H9 (cell line): Measurements from ENCODE around the gene NECAP2. TPM values are rescaled to one million over a fixed set of nuclear protein-coding genes. Genes with fewer than 3 reads are reported as not detected.

Source experiments
- DNase-seq: peaks from one replicate; pipeline ENCODE4 v3.0.0-alpha.2; 2017
- H2AFZ ChIP-seq: one replicate; pipeline ENCODE4 v1.6.1; 2013; ENCODE audit warnings: mild to moderate bottlenecking, low read length, control low read depth, moderate library complexity
- H2AK5ac ChIP-seq: 2 replicates; pipeline ENCODE4 v1.6.1; 2013; ENCODE audit warnings: low read length, control low read depth, mixed read lengths; ENCODE audit not compliant: insufficient read length
- H2BK120ac ChIP-seq: one replicate; pipeline ENCODE4 v1.6.1; 2013; ENCODE audit warnings: low read depth, mild to moderate bottlenecking, low read length, control low read depth, inconsistent platforms; ENCODE audit not compliant: poor library complexity, severe bottlenecking
- H2BK12ac ChIP-seq: 2 replicates; pipeline ENCODE4 v1.6.1; 2013; ENCODE audit warnings: low read length, control low read depth, mixed read lengths, low read depth; ENCODE audit not compliant: insufficient read length
- H2BK15ac ChIP-seq: 2 replicates; pipeline ENCODE4 v1.6.1; 2013; ENCODE audit warnings: low read depth, low read length, control low read depth
- H2BK20ac ChIP-seq: one replicate; pipeline ENCODE4 v1.6.1; 2013; ENCODE audit warnings: low read depth, mild to moderate bottlenecking, low read length, control low read depth, inconsistent platforms; ENCODE audit not compliant: poor library complexity, severe bottlenecking
- H2BK5ac ChIP-seq: 2 replicates; pipeline ENCODE4 v1.6.1; 2013; ENCODE audit warnings: low read length, control low read depth, mixed read lengths; ENCODE audit not compliant: insufficient read length
- H3K14ac ChIP-seq: 2 replicates; pipeline ENCODE4 v1.6.1; 2013; ENCODE audit warnings: low read length, control low read depth; ENCODE audit not compliant: insufficient read depth
- H3K18ac ChIP-seq: 2 replicates; pipeline ENCODE4 v1.6.1; 2013; ENCODE audit warnings: low read depth, mild to moderate bottlenecking, mixed read lengths, low read length, control low read depth; ENCODE audit not compliant: insufficient read length
- H3K23ac ChIP-seq: 2 replicates; pipeline ENCODE4 v1.6.1; 2013; ENCODE audit warnings: low read length, control low read depth, mixed read lengths, low read depth; ENCODE audit not compliant: insufficient read length
- H3K23me2 ChIP-seq: 2 replicates; pipeline ENCODE4 v1.6.1; 2013; ENCODE audit warnings: low read depth, mild to moderate bottlenecking, mixed read lengths, low read length, control low read depth; ENCODE audit not compliant: insufficient read length, poor library complexity, severe bottlenecking
- H3K27ac ChIP-seq: 2 replicates; pipeline ENCODE4 v1.5.1; 2013; ENCODE audit warnings: low read length, control low read depth, mixed read lengths, low read depth; ENCODE audit not compliant: insufficient read length
- H3K27me3 ChIP-seq: 2 replicates; pipeline ENCODE4 v1.6.1; 2013; ENCODE audit warnings: low read length, control low read depth, inconsistent platforms; ENCODE audit not compliant: insufficient read depth
- H3K4ac ChIP-seq: 2 replicates; pipeline ENCODE4 v1.6.1; 2013; ENCODE audit warnings: low read depth, mild to moderate bottlenecking, control low read depth, inconsistent platforms, low read length, moderate library complexity
- H3K4me1 ChIP-seq: 2 replicates; pipeline ENCODE4 v1.6.1; 2013; ENCODE audit warnings: low read length, control low read depth, inconsistent platforms; ENCODE audit not compliant: insufficient read depth
- H3K4me2 ChIP-seq: 2 replicates; pipeline ENCODE4 v1.6.1; 2013; ENCODE audit warnings: low read length, control low read depth, mixed read lengths; ENCODE audit not compliant: insufficient read length, insufficient read depth
- H3K56ac ChIP-seq: 2 replicates; pipeline ENCODE4 v1.6.1; 2013; ENCODE audit warnings: low read depth, mild to moderate bottlenecking, mixed read lengths, low read length, control low read depth; ENCODE audit not compliant: insufficient read length
- H3K79me1 ChIP-seq: 2 replicates; pipeline ENCODE4 v1.6.1; 2013; ENCODE audit warnings: low read depth, mild to moderate bottlenecking, moderate library complexity, low read length, control low read depth, inconsistent platforms; ENCODE audit not compliant: insufficient read depth, poor library complexity, severe bottlenecking
- H3K79me2 ChIP-seq: 2 replicates; pipeline ENCODE4 v1.6.1; 2013; ENCODE audit warnings: low read length, control low read depth, inconsistent platforms; ENCODE audit not compliant: insufficient read depth
- H3K9ac ChIP-seq: 2 replicates; pipeline ENCODE4 v1.6.1; 2013; ENCODE audit warnings: low read length, control low read depth, mixed read lengths; ENCODE audit not compliant: insufficient read length; ENCODE audit errors: extremely low read depth
- H3K9me3 ChIP-seq: one replicate; pipeline ENCODE4 v1.6.1; 2013; ENCODE audit warnings: low read depth, low read length, inconsistent platforms; ENCODE audit not compliant: control insufficient read depth
- H3T11ph ChIP-seq: one replicate; pipeline ENCODE4 v1.6.1; 2013; ENCODE audit warnings: mild to moderate bottlenecking, low read length, control low read depth, inconsistent platforms
- H4K20me1 ChIP-seq: one replicate; pipeline ENCODE4 v1.6.1; 2013; ENCODE audit not compliant: control insufficient read depth, insufficient read length, insufficient read depth
- H4K5ac ChIP-seq: 2 replicates; pipeline ENCODE4 v1.6.1; 2013; ENCODE audit warnings: low read depth, mild to moderate bottlenecking, mixed read lengths, low read length, control low read depth; ENCODE audit not compliant: insufficient read length
- H4K8ac ChIP-seq: replicated peaks from 2 replicates; pipeline ENCODE4 v1.6.1; 2013; ENCODE audit warnings: low read length, control low read depth, mixed read lengths, low read depth; ENCODE audit not compliant: insufficient read length
- H4K91ac ChIP-seq: 2 replicates; pipeline ENCODE4 v1.6.1; 2013; ENCODE audit warnings: low read depth, mild to moderate bottlenecking, moderate library complexity, mixed read lengths, low read length, control low read depth; ENCODE audit not compliant: insufficient read length
- H3K27ac Mint-ChIP-seq, 3 experiments: 2 replicates in 2 of 3; 3 replicates in 1 of 3; pipeline ENCODE4 v1.8.0; 2020 to 2021; ENCODE audit warnings: mixed read lengths in 3 of 3, mild to moderate bottlenecking in 1 of 3, moderate library complexity in 1 of 3
- H3K27me3 Mint-ChIP-seq: 2 replicates; pipeline ENCODE4 v1.8.0; 2021; ENCODE audit warnings: low read depth, mild to moderate bottlenecking, moderate library complexity, mixed read lengths
- H3K36me3 Mint-ChIP-seq, 3 experiments: 2 replicates in 2 of 3; 3 replicates in 1 of 3; pipeline ENCODE4 v1.8.0; 2020 to 2021; ENCODE audit warnings: low read depth in 3 of 3, mixed read lengths in 3 of 3; ENCODE audit not compliant: insufficient read depth in 1 of 3
- H3K4me1 Mint-ChIP-seq, 2 experiments: 2 replicates each; pipeline ENCODE4 v1.8.0; 2020; ENCODE audit warnings: mixed read lengths in 2 of 2
- H3K4me3 Mint-ChIP-seq, 2 experiments: 2 replicates in 1 of 2; 3 replicates in 1 of 2; pipeline ENCODE4 v1.8.0; 2020 to 2021; ENCODE audit warnings: mild to moderate bottlenecking in 2 of 2, mixed read lengths in 2 of 2, moderate library complexity in 1 of 2
- H3K9me3 Mint-ChIP-seq, 2 experiments: 2 replicates in 1 of 2; 3 replicates in 1 of 2; pipeline ENCODE4 v1.8.0; 2020; ENCODE audit warnings: mild to moderate bottlenecking in 2 of 2, mixed read lengths in 2 of 2, moderate library complexity in 1 of 2
- CTCF ChIP-seq: fragments of 200-600 bp; sonication (generic); conservative IDR thresholded peaks from 3 replicates; pipeline ENCODE4 v1.8.0; 2021; ENCODE audit warnings: antibody characterized with exemption, mild to moderate bottlenecking
- WGBS: extraction: QIAGEN DNeasy Blood & Tissue Kit; methylation state at CpG from one replicate; pipeline ENCODE4 v1.1.7; 2013; ENCODE audit warnings: missing lambda C conversion rate, low lambda C conversion rate, mixed read lengths; ENCODE audit not compliant: insufficient read length; ENCODE audit errors: extremely low coverage; 5-methylcytosine and 5-hydroxymethylcytosine counted together
- total RNA-seq: library from RNA; stranded (reverse); gene quantifications from 2 replicates; pipeline ENCODE4 v1.2.1, GENCODE V29; 2021

The NECAP2 gene
- total RNA-seq, 1 experiment from 2014 or later, result 33.2 TPM

DNA sequence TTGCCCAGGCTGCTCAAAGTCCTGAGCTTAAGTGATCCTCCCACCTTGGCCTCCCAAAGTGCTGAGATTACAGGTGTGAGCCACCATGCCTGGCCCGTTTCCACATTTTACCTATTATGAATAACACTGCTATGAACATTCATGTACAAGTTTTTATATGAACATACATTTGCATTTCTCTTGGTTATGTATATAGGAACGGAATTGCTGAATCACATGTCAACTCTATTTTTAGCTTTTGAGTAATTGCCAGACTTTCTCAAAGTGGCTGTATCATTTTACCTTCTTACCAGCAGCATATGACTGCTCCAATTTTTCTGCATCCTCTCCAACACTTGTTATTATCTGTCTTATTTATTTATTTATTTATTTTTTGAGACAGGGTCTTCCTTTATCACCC, 6.0 kb upstream of the NECAP2 start:
- H3K27ac Mint-ChIP-seq, result no peak overlapping the region

More for the DNA sequence above, 6.0 kb upstream of the NECAP2 start:
- H3K9me3 ChIP-seq, result no peaks in the 10 kb centered on the region
- no peak overlapping the region for H2AK5ac ChIP-seq
- no peak overlapping the region for H3K4me2 ChIP-seq
- Mint-ChIP-seq H3K27me3 (peaks cover 16% of the 10 kb centered on the region), H3K9me3 (no peaks in the 10 kb centered on the region; a peak in 1 of 5 replicates), H3K4me1 (peaks cover 7 to 9% of the 10 kb centered on the region in 2 experiments), H3K36me3 (no peaks in the 10 kb centered on the region), H3K4me3 (no peak overlapping the region)
- no peak overlapping the region for H3K27ac ChIP-seq
- H2BK5ac ChIP-seq, result no peak overlapping the region
- H3K27me3 ChIP-seq, result no peaks in the 10 kb centered on the region
- H3T11ph ChIP-seq, result no peak overlapping the region
- H3K79me1 ChIP-seq, result no peaks in the 10 kb centered on the region
- H2BK20ac ChIP-seq, result no peak overlapping the region
- H4K8ac ChIP-seq, result no peak overlapping the region
- H3K56ac ChIP-seq, result no peak overlapping the region
- no peak overlapping the region for H2BK12ac ChIP-seq
- no peak overlapping the region for H3K18ac ChIP-seq
- H3K4me1 ChIP-seq, result peaks cover 4% of the 10 kb centered on the region; the same call in 1 of the 2 replicates
- no peak overlapping the region for H3K9ac ChIP-seq
- no CpG with 5 or more reads among the region's 2 CpGs for WGBS
- no peak overlapping the region for H4K5ac ChIP-seq
- no peaks in the 10 kb centered on the region for H3K23me2 ChIP-seq
- H2BK120ac ChIP-seq, result no peak overlapping the region
- H3K23ac ChIP-seq, result no peak overlapping the region
- DNase-seq, result no peak
- H4K91ac ChIP-seq, result no peak overlapping the region
- no peak overlapping the region for H2AFZ ChIP-seq
- TF ChIP-seq CTCF, result no peak
- H2BK15ac ChIP-seq, result no peak overlapping the region
- no peaks in the 10 kb centered on the region for H4K20me1 ChIP-seq
- H3K14ac ChIP-seq, result no peak overlapping the region
- H3K79me2 ChIP-seq, result no peaks in the 10 kb centered on the region
- H3K4ac ChIP-seq, result no peak overlapping the region
